Activated CD8-positive, alpha-beta memory T cell treated with anti-CD3 and anti-CD28 coated beads, Interleukin-2, amount 10 ng/mL, durations not matched to agents 7 days and 5 days (primary cell): ENCODE data around the gene EVI2A. TPM values are rescaled to one million over a fixed set of nuclear protein-coding genes. Genes with fewer than 3 reads are reported as not detected.
"Not testable (repeated sequence)": the region's sequence is repeated elsewhere in the genome, so short reads cannot be mapped to it uniquely, and the experiment has no call there.

Source experiments
- ATAC-seq: fragments of 150-1000 bp; cut with Tn5 transposase; one replicate; pipeline ENCODE4 v1.10.0; 2021; ENCODE audit warnings: moderate library complexity
- CTCF ChIA-PET: fragments of 350-600 bp; sonication (Branson Sonifier 250); formaldehyde crosslinking; loops from one replicate; lab custom pipeline; 2021; ENCODE audit warnings: antibody characterized with exemption; lab: Charles Lee
- DNase-seq: peaks from one replicate; pipeline ENCODE4 v3.0.0-alpha.2; 2020
- H3K27ac Mint-ChIP-seq: one replicate; pipeline ENCODE4 v1.8.0; 2021; ENCODE audit warnings: mild to moderate bottlenecking, mixed read lengths
- H3K27me3 Mint-ChIP-seq: one replicate; pipeline ENCODE4 v1.8.0; 2021; ENCODE audit warnings: mixed read lengths
- H3K36me3 Mint-ChIP-seq: one replicate; pipeline ENCODE4 v1.8.0; 2021; ENCODE audit warnings: mild to moderate bottlenecking, mixed read lengths
- H3K4me1 Mint-ChIP-seq: one replicate; pipeline ENCODE4 v1.8.0; 2021; ENCODE audit warnings: mixed read lengths
- H3K4me3 Mint-ChIP-seq: one replicate; pipeline ENCODE4 v1.8.0; 2021; ENCODE audit warnings: mild to moderate bottlenecking, moderate library complexity, mixed read lengths
- H3K9me3 Mint-ChIP-seq: one replicate; pipeline ENCODE4 v1.8.0; 2022; ENCODE audit warnings: low read depth, mixed read lengths
- total RNA-seq, 2 experiments: library from RNA; stranded (reverse); gene quantifications; one replicate each; pipeline ENCODE4 v1.2.3, GENCODE V29; 2021

Gene EVI2A, protein sequence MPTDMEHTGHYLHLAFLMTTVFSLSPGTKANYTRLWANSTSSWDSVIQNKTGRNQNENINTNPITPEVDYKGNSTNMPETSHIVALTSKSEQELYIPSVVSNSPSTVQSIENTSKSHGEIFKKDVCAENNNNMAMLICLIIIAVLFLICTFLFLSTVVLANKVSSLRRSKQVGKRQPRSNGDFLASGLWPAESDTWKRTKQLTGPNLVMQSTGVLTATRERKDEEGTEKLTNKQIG
- total RNA-seq, result 10 to 100 TPM; 37.3 to 45.9 TPM

DNA sequence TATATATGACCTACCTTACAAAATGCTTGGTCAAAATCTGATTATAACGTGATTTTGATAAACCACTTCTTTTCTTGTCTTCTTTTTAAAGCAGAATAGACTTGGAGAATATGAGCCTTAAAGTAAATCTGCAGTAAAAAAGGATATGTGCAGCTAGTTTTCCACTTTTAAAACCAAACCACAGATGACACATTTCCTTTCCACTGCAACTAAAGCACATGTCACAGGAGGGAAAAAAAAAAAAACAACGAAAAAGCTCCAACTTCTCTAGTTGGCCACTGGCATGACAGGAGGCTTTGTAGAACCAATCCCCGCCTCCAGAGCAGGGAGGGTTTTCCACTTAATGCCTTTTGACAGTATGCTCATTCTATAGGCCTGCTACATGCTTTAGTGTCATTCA is at the start of gene EVI2A:
EVI2A (minus strand) TSS at position 142 of the 400 bp plus-strand sequence. CDS start 2,609 bp downstream, outside the sequence.
- Mint-ChIP-seq H3K36me3 (peaks cover 24% of the 10 kb centered on the region), H3K9me3 (no peaks in the 10 kb centered on the region), H3K27ac (peak within 1 kb of the TSS; percentile 96), H3K4me3 (peak within 1 kb of the TSS; percentile 81), H3K4me1 (peaks cover 28% of the 10 kb centered on the region), H3K27me3 (no peaks in the 10 kb centered on the region)
- CTCF ChIA-PET, result interaction anchor here (1.0 kb wide), 2 partner anchors 9 to 11 kb away, joined by 4 to 5 read pairs; no protein-coding TSS in a partner anchor
- ATAC-seq (peak; percentile 93), DNase-seq (peak; percentile 92)

DNA sequence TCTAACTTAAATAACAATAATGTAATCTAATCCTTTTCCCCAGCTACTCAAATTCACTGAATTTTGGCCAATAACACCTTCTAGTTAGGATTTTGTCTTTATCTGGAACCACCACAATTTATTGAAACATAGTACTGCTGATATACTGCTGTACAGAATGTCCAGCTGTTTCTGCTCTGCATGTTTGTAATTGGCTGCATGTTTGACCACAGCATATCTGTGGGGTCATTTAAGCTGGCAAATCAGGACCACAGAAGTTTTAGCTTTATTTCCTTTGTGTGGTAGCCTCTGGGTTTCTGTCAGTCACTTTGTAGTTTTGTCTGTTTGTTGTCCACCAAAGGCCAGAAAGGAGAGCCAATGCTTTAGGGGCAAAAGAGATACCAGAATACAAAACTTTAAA is 47.8 kb upstream of the EVI2A start:
- Mint-ChIP-seq H3K27me3 (no peaks in the 10 kb centered on the region), H3K4me1 (peaks cover 22% of the 10 kb centered on the region), H3K27ac (no peak overlapping the region), H3K4me3 (no peak overlapping the region), H3K9me3 (no peaks in the 10 kb centered on the region), H3K36me3 (peaks cover 5% of the 10 kb centered on the region)
- DNase-seq, result no peak
- CTCF ChIA-PET, result interaction anchor here (1.7 kb wide), 1 partner anchor 14 kb away, joined by 3 read pairs; no protein-coding TSS in a partner anchor
- ATAC-seq, result no peak

DNA sequence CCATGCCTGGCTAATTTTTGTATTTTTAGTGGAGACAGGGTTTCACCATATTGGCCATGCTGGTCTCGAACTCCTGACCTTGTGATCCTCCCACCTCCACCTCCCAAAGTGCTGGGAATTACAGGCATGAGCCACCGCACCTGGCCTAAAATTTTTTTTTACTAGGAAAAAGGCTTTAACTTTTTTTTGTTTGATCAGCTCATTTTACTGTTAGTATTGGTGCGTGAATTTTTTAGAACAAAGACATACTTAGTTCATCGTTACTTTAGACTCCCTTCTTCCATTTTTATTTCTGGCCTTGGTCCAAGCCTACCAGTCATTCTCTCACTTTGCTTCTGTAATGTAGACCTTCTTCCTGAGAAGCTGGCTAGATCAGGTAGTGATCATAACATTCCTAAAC is 44.7 kb upstream of the EVI2A start:
- CTCF ChIA-PET, result interaction anchor here (1.2 to 3.2 kb wide), 3 partner anchors 11 to 23 kb away, joined by 3 to 9 read pairs (median 3); no protein-coding TSS in a partner anchor
- ATAC-seq, result no peak

DNA sequence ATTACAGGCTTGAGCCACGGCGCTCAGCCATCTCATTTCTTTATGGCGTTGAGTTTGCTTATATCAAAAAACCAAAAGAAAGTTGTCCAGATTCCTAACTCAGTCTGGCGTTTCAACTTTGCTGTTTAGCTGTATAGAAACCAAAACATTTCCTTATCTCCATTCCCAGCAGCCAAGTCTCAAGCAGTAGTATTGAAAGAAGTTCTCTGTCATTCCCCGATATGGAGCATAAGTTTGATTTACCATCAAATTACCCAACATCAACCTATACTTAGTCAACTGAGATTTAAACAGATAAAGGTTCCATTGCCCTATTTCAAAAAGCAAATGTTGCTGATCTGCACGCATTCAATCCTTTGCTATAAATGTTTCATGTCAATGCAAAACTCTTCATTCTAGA is 42.6 kb upstream of the EVI2A start:
- CTCF ChIA-PET, result interaction anchor here (0.6 to 2.7 kb wide), 2 partner anchors 9 to 16 kb away, joined by 3 to 11 read pairs; no protein-coding TSS in a partner anchor
- Mint-ChIP-seq H3K27ac (no peak overlapping the region), H3K4me1 (peaks cover 4% of the 10 kb centered on the region), H3K4me3 (no peak overlapping the region), H3K27me3 (no peaks in the 10 kb centered on the region), H3K9me3 (no peaks in the 10 kb centered on the region), H3K36me3 (peaks cover 27% of the 10 kb centered on the region)
- ATAC-seq, result no peak
- DNase-seq, result no peak

More for the DNA sequence above, 44.7 kb upstream of the EVI2A start:
- no peak overlapping the region for H3K4me3 Mint-ChIP-seq
- DNase-seq, result no peak
- H3K4me1 Mint-ChIP-seq, result peaks cover 12% of the 10 kb centered on the region
- H3K9me3 Mint-ChIP-seq, result no peaks in the 10 kb centered on the region
- H3K36me3 Mint-ChIP-seq, result peaks cover 18% of the 10 kb centered on the region
- no peaks in the 10 kb centered on the region for H3K27me3 Mint-ChIP-seq
- H3K27ac Mint-ChIP-seq, result no peak overlapping the region

DNA sequence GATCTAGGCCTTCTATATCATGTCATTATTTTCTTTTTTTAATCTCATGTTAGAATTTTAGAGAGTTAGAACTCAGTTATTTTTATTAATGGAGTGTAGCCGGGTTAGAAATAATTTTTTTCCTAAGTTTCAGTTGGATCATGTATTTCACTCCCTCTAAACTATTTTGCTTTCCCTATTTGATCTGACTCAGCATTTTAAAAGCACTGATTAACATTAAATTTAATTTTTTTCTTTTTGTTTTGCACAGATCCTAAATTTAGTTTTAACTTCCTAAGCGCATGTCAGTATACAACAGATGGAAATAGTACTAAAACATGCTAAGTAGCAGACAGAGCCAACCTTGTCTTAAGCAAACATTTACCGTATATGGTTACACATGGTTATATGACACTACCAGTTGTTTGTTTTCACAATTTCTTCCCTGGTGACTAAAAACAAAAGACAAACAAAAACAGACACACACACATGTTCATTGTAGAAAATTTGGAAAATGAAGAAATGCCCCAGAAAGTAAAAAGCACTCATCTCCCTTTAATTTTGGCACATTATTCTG is 36.5 kb upstream of the EVI2A start:
- H3K9me3 Mint-ChIP-seq, result no peaks in the 10 kb centered on the region
- CTCF ChIA-PET, result interaction anchor here (0.5 kb wide), 1 partner anchor 553 kb away, joined by 3 read pairs; no protein-coding TSS in a partner anchor
- H3K36me3 Mint-ChIP-seq, result peaks cover 29% of the 10 kb centered on the region
- H3K27ac Mint-ChIP-seq, result no peak overlapping the region
- H3K27me3 Mint-ChIP-seq, result no peaks in the 10 kb centered on the region
- no peak for ATAC-seq
- no peak for DNase-seq
- H3K4me3 Mint-ChIP-seq, result no peak overlapping the region
- peaks cover 1% of the 10 kb centered on the region for H3K4me1 Mint-ChIP-seq

DNA sequence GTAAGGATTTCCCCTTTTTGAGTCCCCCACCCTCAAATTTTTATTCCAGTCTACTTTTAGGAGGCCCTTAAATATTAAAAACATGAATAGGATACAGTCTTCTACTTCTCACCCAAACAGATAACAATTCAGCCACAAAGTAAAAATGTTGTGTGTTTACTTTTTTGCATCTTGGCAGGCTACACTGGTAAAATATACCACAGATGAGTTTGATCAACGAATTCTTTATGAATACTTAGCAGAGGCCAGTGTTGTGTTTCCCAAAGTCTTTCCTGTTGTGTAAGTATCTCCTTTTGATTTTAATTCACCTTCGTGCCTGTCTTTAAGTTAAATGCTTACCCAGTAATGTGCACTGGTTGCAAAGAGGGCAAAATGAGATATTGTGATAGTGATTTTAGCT is 35.7 kb upstream of the EVI2A start:
- H3K27ac Mint-ChIP-seq, result no peak overlapping the region
- ATAC-seq (no peak), DNase-seq (no peak)
- H3K4me3 Mint-ChIP-seq, result no peak overlapping the region
- H3K9me3 Mint-ChIP-seq, result no peaks in the 10 kb centered on the region
- no peaks in the 10 kb centered on the region for H3K4me1 Mint-ChIP-seq
- H3K27me3 Mint-ChIP-seq, result no peaks in the 10 kb centered on the region
- CTCF ChIA-PET, result interaction anchor here (1.2 kb wide), 1 partner anchor 16 kb away, joined by 5 read pairs; no protein-coding TSS in a partner anchor
- peaks cover 23% of the 10 kb centered on the region for H3K36me3 Mint-ChIP-seq

DNA sequence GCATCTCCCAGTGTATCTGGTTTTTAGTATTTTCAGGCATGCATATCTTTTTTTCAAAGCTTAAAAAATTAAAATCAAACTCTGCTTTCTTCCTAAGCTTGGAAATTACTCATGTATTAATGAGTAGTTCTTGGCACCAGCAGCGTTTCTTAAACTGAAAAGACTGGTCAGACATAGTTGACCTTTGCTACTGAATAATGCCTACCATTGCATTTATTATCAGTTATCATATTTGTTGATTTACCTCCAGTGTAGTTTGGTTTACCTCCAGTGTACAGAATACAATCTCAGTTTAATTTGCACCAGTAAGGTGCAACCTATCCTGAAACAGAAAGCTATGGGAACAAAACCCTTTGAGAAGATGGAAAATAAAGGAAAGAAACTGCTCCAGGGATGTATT is 34.5 kb upstream of the EVI2A start:
- Mint-ChIP-seq H3K36me3 (peaks cover 19% of the 10 kb centered on the region), H3K27me3 (no peaks in the 10 kb centered on the region), H3K9me3 (no peaks in the 10 kb centered on the region), H3K27ac (no peak overlapping the region), H3K4me1 (no peaks in the 10 kb centered on the region), H3K4me3 (no peak overlapping the region)
- CTCF ChIA-PET, result interaction anchor here (1.5 to 2.7 kb wide), 2 partner anchors 11 to 33 kb away, joined by 3 to 9 read pairs; no protein-coding TSS in a partner anchor
- no peak for ATAC-seq
- DNase-seq, result no peak

DNA sequence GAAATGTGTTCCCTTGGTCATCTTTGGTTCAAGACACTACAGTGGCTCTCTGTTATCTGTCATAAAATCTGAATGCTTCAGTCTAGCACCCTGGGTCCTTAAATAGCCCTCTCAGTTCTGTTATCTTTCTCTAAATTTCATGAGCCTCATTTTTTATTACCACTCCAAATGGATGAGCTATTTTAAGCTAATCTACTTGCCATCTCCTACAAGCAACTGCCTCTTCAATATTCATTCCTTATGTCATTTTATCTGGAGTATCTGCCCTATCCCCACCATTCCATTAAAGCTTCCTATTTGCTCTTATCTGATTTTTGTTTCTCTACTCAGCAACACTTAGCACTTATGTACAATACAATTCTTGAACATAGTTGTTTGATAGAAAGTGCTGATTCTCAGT is 28.0 kb upstream of the EVI2A start:
- no peaks in the 10 kb centered on the region for H3K9me3 Mint-ChIP-seq
- peaks cover 9% of the 10 kb centered on the region for H3K36me3 Mint-ChIP-seq
- H3K27ac Mint-ChIP-seq, result no peak overlapping the region
- ATAC-seq (no peak), DNase-seq (no peak)
- no peaks in the 10 kb centered on the region for H3K27me3 Mint-ChIP-seq
- no peaks in the 10 kb centered on the region for H3K4me1 Mint-ChIP-seq
- H3K4me3 Mint-ChIP-seq, result no peak overlapping the region
- CTCF ChIA-PET, result no interaction called here

DNA sequence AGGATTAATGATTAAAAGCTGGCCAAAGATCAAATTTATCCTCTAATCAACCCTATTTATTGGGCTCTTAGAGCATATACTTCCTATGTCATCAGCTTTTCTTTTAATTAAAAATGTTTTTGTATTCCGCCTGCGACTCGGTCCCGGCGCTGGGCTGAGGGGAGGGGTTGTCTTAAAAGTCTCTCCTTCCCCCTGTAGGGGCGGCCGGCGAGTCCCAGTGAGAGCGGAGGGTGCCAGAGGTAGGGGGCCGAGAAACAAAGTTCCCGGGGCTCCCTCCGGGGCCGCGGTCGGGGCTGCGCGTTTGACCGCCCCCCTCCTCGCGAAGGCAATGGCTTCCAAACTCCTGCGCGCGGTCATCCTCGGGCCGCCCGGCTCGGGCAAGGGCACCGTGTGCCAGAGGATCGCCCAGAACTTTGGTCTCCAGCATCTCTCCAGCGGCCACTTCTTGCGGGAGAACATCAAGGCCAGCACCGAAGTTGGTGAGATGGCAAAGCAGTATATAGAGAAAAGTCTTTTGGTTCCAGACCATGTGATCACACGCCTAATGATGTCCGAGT is 23.8 kb upstream of the EVI2A start:
- H3K4me3 Mint-ChIP-seq, H3K36me3 Mint-ChIP-seq, CTCF ChIA-PET, H3K27ac Mint-ChIP-seq, H3K9me3 Mint-ChIP-seq, H3K4me1 Mint-ChIP-seq, H3K27me3 Mint-ChIP-seq, DNase-seq: not testable (repeated sequence)
- peak; percentile 27 for ATAC-seq

DNA sequence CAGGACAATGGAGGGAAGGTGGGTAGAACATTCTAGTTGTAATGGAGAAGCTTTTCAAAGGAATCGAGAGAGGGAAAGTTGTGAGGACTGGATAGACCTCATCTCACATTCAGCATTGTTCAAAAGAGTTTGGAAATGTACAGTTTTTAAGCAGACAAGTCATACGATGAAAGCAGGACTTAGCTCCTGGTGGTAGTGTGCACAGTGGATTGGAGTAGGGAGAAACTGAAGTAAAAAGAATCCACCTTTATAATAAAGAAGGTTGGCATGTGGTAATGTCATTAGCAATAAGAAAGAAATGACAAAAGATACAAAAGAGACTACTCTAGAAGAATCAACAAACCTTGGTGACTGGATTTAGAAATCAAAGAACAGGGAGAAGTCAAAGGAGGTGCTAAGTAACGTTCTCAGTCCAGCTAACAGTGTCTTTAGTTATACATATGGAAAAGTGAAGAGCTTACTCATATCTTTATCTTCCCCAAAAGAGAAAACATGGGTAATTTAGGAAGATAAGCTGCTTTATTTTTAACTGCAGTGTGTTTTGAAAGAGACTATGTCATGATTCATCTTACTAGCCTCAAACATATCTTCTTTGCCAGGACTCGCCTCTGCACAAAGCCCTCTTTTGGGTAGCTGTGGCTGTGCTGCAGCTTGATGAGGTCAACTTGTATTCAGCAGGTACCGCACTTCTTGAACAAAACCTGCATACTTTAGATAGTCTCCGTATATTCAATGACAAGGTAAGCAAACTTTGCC is 18.7 kb upstream of the EVI2A start:
- no peaks in the 10 kb centered on the region for H3K9me3 Mint-ChIP-seq
- no peak overlapping the region for H3K27ac Mint-ChIP-seq
- no peaks in the 10 kb centered on the region for H3K4me1 Mint-ChIP-seq
- no peak for ATAC-seq
- H3K36me3 Mint-ChIP-seq, result peaks cover 10% of the 10 kb centered on the region
- no peak overlapping the region for H3K4me3 Mint-ChIP-seq
- CTCF ChIA-PET, result interaction anchor here (0.6 to 0.7 kb wide), 2 partner anchors 138 to 375 kb away, joined by 3 read pairs; no protein-coding TSS in a partner anchor
- no peak for DNase-seq
- H3K27me3 Mint-ChIP-seq, result no peaks in the 10 kb centered on the region

DNA sequence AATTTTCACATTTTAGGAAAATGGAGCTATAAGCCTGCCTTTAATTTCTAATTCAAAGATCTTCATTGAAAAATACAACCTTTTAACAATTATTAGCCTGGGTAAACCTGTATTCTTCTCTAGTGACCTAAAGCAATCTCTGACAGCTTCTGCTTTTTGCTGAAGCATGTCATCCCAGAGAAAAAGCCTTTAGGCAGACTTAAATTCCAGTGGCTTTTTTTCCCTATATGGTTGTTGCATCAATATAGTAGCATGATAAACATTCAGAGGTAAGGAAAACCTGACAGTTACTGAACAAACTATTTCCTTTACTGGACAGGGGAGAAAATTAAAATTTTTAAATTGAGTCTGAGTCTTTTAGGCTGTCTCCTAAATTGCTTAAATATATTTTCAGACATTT is 7.8 kb upstream of the EVI2A start:
- Mint-ChIP-seq H3K36me3 (peaks cover 14% of the 10 kb centered on the region), H3K4me1 (peaks cover 8% of the 10 kb centered on the region), H3K4me3 (no peak overlapping the region), H3K27ac (no peak overlapping the region), H3K27me3 (no peaks in the 10 kb centered on the region), H3K9me3 (no peaks in the 10 kb centered on the region)
- DNase-seq (no peak), ATAC-seq (no peak)
- CTCF ChIA-PET, result no interaction called here

DNA sequence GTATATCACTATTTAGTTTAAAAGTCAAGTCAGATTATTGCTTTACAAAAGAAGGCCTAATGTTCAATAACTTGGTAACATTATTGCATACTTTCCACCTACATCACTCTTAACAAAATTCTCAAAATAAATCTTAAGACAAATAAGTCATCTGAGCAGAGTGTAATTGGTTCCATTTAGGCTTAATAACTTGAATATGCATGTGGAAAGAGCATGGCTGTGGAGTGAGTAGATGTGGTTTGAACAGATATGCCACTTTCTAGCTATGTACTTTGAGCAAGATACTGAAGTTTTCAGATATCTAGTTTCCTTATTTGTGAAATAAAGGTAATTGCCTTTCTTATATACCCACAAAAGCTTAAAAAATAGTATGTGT is 6.7 kb upstream of the EVI2A start:
- no peak overlapping the region for H3K27ac Mint-ChIP-seq

DNA sequence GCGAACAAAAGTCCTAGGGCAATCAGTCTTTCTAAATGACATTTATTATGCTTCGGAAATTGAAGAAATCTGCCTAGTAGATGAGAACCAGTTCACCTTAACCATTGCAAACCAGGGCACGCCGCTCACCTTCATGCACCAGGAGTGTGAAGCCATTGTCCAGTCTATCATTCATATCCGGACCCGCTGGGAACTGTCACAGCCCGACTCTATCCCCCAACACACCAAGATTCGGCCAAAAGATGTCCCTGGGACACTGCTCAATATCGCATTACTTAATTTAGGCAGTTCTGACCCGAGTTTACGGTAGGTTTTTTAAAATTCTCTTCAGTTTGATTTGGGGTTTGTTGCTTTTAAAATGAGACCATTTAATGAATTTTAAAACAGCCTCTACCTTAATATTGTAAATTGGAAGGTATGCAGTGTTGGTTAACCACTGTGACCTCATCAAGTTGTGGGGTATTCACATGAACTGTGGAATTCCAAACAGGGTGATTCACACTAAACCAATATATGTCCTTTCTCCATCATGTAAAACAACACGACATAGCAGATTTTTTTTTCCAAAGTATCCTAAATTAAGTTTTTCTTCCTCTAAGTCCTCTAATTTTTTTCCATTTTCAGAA is 6.2 kb upstream of the EVI2A start:
- no peak for ATAC-seq
- Mint-ChIP-seq H3K9me3 (no peaks in the 10 kb centered on the region), H3K27ac (no peak overlapping the region), H3K36me3 (peaks cover 14% of the 10 kb centered on the region), H3K4me1 (peaks cover 15% of the 10 kb centered on the region), H3K4me3 (no peak overlapping the region), H3K27me3 (no peaks in the 10 kb centered on the region)
- no peak for DNase-seq
- CTCF ChIA-PET, result no interaction called here

More for the DNA sequence above, 6.7 kb upstream of the EVI2A start:
- CTCF ChIA-PET, result no interaction called here
- Mint-ChIP-seq H3K4me3 (no peak overlapping the region), H3K36me3 (peaks cover 14% of the 10 kb centered on the region), H3K27me3 (no peaks in the 10 kb centered on the region), H3K4me1 (peaks cover 13% of the 10 kb centered on the region), H3K9me3 (no peaks in the 10 kb centered on the region)
- DNase-seq, result no peak
- ATAC-seq, result no peak
